HG03342 (cell line): ENCODE results near the gene GPC1.

Experiments
- ATAC-seq: cut with Tn5 transposase; IDR thresholded peaks from one replicate; pipeline ENCODE4 v1.9.1; 2021; ENCODE audit warnings: mild to moderate bottlenecking, moderate library complexity; ENCODE audit not compliant: unreplicated experiment

Gene GPC1

DNA sequence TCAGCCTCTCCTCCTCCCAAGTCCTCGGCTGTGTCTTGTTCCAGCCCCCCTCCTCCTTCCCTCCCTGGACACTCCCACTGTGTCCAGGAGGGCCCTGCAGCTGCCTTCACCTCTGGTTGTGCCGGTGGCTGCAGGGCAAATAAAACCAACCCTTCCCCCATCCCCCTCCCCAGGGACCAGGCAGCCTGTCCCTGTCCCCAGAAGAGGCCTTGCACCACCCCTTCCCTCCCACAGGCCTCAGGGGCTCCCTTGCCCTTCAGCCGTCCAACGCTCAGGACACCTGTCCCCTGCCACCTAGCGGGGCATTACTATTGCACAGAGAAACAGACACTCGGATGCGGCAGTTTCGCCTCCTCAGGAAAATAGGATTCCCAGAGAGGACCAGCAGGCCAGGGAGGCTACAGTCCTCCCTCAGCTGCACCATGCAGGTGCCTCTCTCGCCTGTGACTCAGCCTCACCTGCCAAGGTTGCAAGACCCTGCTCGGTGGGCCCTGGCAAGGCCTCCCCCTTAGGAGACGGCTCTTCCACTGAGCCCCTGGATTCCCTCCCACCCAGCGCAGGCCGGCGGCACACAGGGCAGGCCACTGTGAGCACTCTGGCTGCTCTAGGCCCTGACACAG, 5.5 kb upstream of the GPC1 start:
- no peak for ATAC-seq

GRCh38 chr2:240430595-240430994, 4.9 kb upstream of the GPC1 start:
- no peak for ATAC-seq

DNA sequence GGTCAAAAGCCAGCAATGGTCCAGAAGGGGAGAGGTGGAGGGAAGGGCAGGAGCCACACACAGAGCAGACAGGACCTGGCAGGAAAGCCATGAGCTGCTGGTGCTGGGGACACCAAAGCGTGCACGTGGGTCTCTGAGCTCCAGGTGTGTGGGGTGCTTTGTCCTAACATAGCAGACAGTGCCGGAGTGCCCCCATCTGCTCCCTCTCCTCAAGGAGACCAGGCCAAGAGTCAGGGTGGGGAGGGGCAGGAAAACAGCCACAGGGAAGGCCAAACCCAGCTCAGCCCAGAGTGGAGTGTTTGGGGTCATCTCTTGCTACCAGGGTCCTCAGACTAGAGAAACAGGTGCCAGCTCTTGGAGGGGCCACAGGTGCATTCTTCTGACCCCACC, 4.2 kb upstream of the GPC1 start:
- no peak for ATAC-seq

GRCh38 chr2:240431661-240432424, 3.6 kb upstream of the GPC1 start:
- no peak for ATAC-seq

GRCh38 chr2:240432430-240432819, 3.0 kb upstream of the GPC1 start:
- no peak for ATAC-seq

GRCh38 chr2:240432820-240433801, 2.4 kb upstream of the GPC1 start:
- ATAC-seq, result no peak

- no peak for ATAC-seq
These were observed 1.3 kb upstream of the GPC1 start for GRCh38 chr2:240433973-240434727.

DNA sequence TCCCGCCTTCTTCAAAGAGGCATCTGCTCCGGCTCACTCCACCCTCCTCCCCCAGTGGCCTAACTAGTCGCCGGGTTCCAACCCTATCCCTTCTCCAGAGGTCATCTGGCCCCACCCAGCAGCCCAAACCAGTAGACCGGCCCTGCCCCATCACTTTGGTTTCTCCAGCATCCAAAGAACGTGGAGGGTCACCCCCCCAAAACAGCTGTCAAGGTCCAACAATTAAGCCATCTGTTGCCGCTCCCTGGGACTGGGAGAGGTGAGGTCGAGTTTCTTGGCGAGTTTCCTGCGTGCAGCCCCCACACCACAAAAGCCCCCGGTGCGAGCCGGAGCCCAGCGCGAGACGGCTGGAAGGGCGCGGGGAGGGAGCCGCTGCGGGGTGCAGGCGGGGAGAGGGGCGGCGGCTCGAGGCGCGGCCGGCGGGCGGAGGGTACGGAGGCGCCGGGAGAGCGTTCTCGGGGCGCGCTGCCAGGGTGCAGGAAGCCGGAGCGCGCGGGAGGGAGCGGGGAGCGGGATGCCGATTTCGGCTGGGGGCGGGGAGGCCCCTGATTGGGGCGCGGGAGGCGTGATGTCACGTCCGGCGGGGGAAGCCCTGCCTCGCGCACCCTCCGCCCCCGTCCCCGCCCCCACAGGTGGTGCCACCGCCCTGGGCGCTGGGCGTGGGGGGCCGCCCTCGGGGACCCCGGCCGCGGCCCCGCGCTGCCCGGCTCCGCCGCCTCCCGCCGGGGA, 571 bp upstream of the GPC1 start:
- ATAC-seq, result peak; percentile 52

DNA sequence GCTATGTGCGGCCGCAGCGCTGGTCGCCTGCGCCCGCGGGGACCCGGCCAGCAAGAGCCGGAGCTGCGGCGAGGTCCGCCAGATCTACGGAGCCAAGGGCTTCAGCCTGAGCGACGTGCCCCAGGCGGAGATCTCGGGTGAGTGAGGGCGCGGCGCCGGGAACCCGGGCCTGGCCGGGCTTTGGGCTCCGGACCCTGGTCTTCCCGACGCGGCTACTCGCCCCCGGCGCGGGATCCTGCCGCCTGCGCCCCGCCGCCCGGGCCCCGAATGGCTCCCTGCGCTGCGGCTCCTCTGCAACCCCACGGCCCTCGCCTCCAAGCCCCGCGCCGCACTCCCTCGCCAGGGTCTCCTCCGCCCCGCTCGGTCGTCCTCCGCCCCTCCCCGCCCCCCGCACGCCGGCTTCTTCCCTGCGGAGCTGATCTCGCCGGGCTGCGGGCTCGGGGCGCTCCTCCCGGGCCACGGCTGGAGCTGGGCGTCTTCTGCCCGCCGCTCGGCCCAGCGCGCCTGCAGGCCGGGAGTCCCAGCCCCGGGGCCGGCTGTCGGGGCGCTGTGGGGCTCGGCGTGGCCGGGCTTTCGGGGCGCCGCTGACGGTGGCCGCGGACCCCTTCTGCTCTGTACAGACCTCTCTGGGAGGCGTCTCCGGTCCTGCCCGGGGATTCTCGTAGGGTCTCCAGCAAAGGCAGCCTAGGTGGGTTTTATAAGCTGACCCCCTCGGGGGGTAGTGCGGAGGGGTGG, 652 bp downstream of the GPC1 start:
- ATAC-seq, result peak; percentile 4

GRCh38 chr2:240436683-240437550, 1.5 kb downstream of the GPC1 start:
- no peak for ATAC-seq

DNA sequence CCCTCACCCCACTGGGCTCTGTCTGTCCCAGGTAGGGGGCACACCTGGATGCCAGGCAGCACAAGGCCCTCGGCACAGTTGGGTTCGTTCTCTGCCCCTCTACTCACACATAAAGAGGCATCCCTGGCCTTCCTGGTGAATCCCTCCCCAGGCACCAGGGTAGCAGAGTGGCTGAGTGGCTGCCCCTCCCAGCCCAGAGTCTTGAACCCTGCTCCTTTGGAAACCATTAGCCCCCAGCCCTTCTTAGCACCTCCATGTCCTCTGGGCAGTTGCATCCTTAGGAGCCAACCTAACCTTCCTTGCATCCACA, 2.0 kb downstream of the GPC1 start:
- ATAC-seq, result no peak

GRCh38 chr2:240437861-240438809, 2.7 kb downstream of the GPC1 start:
- no peak for ATAC-seq

DNA sequence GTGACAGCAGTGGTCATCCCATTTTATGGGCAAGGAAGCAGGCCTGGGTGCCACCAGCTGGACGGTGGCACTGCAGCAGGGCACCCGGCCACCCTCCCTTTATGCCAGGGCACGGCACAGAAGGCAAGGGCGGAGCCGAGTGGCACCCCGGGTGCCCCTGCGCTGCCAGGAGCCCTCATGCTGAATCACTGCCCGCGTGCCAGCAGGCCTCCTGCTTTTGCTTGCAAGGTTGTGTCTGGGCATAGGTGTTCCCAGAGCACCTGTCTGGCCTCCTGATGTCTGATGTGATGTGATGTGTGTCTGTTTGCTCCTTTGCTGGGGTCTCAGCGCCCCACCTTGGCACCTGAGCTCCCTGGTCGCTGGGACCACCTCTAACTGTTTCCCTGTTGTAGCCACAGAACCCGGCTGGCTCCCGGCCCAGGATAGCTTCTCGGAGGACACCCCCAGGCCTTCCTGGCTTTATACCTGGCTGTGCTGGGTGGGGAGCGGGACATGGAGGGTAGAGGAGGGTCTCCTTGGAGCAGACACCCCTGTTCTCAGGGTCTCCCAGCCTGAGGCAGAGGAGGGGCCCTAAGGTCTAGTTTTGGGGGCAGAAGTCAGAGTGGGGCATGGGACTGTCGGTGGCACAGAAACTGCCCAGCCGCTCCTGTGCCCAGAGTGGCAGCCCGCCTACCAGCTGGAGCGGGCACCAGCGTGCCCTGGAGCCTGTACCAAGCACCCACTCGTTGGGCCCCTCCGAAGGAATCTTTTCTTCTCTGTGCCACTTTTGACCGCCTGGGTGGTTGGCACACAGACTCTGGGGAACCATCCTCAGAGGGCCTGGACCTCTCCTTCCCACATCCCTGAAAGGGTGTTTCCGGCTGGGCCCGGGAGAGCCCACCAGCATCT, 3.6 kb downstream of the GPC1 start:
- ATAC-seq, result no peak

DNA sequence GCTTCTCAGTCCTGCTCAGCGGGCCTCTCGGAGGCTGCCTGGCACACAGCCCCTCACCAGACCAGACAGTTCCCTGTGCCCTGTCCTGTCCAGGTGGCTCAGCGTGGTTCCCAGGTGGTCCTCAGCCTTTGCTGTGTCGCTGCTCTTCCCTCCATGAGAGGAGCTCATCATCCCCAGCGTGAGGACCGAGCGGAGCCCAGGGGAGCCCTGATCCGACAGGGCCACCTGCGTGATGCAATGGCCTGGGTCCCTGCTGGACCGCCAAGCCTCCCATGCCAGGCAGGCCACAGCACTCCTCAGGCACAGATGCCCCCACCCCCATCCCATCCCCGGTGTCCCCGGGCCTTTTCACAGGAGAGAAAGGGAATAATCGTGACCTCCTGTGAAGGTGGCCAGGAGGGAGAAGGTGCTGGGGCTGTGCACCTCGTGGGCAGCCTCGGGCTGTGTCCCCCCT, 4.3 kb downstream of the GPC1 start:
- ATAC-seq, result no peak

GRCh38 chr2:240440251-240440650, 4.8 kb downstream of the GPC1 start:
- ATAC-seq, result no peak

- no peak for ATAC-seq
These were observed 5.3 kb downstream of the GPC1 start for GRCh38 chr2:240440704-240441320.
